Left renal pelvis (tissue), 4 donors: ENCODE data around the gene SPSB1. TPM values are rescaled to one million over a fixed set of nuclear protein-coding genes. Genes with fewer than 3 reads are reported as not detected.

ENCODE experiments used
- DNase-seq, 4 donors: peaks; one replicate each; pipeline ENCODE4 v3.0.0-alpha.2; 2013; ENCODE audit warnings: low read depth in 4 of 4, low spot score in 3 of 4
- polyA plus RNA-seq, 4 donors: library from polyadenylated mRNA; unstranded; fragments of 120-200 nt; gene quantifications; one replicate each; pipeline ENCODE4 v1.2.1, GENCODE V29; 2013; ENCODE audit not compliant: insufficient read length in 4 of 4

The SPSB1 gene
- polyA plus RNA-seq, 4 donors = 11.3 to 19.9 (median 12.1) TPM

- DNase-seq = no peak
Observed at GRCh38 chr1:9340864-9341263, 48.2 kb downstream of the SPSB1 start.

- DNase-seq = no peak
Observed at GRCh38 chr1:9341301-9341845, 48.7 kb downstream of the SPSB1 start.

GRCh38 chr1:9343269-9343668, 50.6 kb downstream of the SPSB1 start:
- no peak for DNase-seq

GRCh38 chr1:9344426-9345200, 51.9 kb downstream of the SPSB1 start:
- DNase-seq = no peak

- DNase-seq = no peak
Observed at GRCh38 chr1:9345471-9345870, 52.8 kb downstream of the SPSB1 start.

GRCh38 chr1:9345922-9346321, 53.2 kb downstream of the SPSB1 start:
- no peak for DNase-seq

GRCh38 chr1:9346566-9346965, 53.9 kb downstream of the SPSB1 start:
- no peak for DNase-seq

GRCh38 chr1:9347095-9347850, 54.6 kb downstream of the SPSB1 start:
- DNase-seq = no peak

- no peak for DNase-seq
Observed at GRCh38 chr1:9349331-9349851, 56.7 kb downstream of the SPSB1 start.

- DNase-seq = no peak
Observed at GRCh38 chr1:9350013-9350908, 57.6 kb downstream of the SPSB1 start.

GRCh38 chr1:9350960-9351359, 58.3 kb downstream of the SPSB1 start:
- no peak for DNase-seq

GRCh38 chr1:9351654-9352271, 59.1 kb downstream of the SPSB1 start:
- no peak for DNase-seq

- DNase-seq = no peak
Observed at GRCh38 chr1:9352377-9353134, 59.9 kb downstream of the SPSB1 start.

- DNase-seq = no peak
Observed at GRCh38 chr1:9355503-9355902, 62.8 kb downstream of the SPSB1 start.

- DNase-seq = no peak
Observed at GRCh38 chr1:9356021-9356420, 63.3 kb downstream of the SPSB1 start.

- DNase-seq = no peak
Observed at GRCh38 chr1:9356829-9357466, 64.3 kb downstream of the SPSB1 start.

GRCh38 chr1:9357958-9358357, 65.3 kb downstream of the SPSB1 start:
- DNase-seq = no peak

- no peak for DNase-seq
Observed at GRCh38 chr1:9360371-9361064, 67.8 kb downstream of the SPSB1 start.
